ENCODE results near the gene COPS7B.

COPS7B gene

GRCh38 chr2:231795525-231796327, 9.5 kb downstream of the COPS7B start:
- no peak for TF ChIP-seq JUND (IDR thresholded peaks at IDR 0.05; ENCODE audit: low read depth)
- DNase-seq (ENCODE audit: low read depth in 1 of 2, low spot score in 1 of 2) = peak; percentile 45 to 95
- in situ Hi-C loops (cut with HindIII; ENCODE audit: low pct_unique_long_range_greater_than_20kb, low sequenced_read_pairs) = no loop called here

- DNase-seq (ENCODE audit: low read depth in 1 of 2, low spot score in 1 of 2) = peak in 1 of 2 experiments; percentile 40
- no peak for TF ChIP-seq JUND (IDR thresholded peaks at IDR 0.05; ENCODE audit: low read depth)
- in situ Hi-C loops (cut with HindIII; ENCODE audit: low pct_unique_long_range_greater_than_20kb, low sequenced_read_pairs) = no loop called here
Observed at GRCh38 chr2:231800493-231801091, 14.3 kb downstream of the COPS7B start.

- in situ Hi-C loops (cut with HindIII; ENCODE audit: low pct_unique_long_range_greater_than_20kb, low sequenced_read_pairs) = no loop called here
- DNase-seq (ENCODE audit: low read depth in 1 of 2, low spot score in 1 of 2) = no peak
- TF ChIP-seq JUND (IDR thresholded peaks at IDR 0.05; ENCODE audit: low read depth) = no peak
Observed at GRCh38 chr2:231803501-231804138, 17.4 kb downstream of the COPS7B start.

- DNase-seq (ENCODE audit: low read depth in 1 of 2, low spot score in 1 of 2) = no peak
- in situ Hi-C loops (cut with HindIII; ENCODE audit: low pct_unique_long_range_greater_than_20kb, low sequenced_read_pairs) = no loop called here
- no peak for TF ChIP-seq JUND (IDR thresholded peaks at IDR 0.05; ENCODE audit: low read depth)
Observed at GRCh38 chr2:231807020-231807419, 20.8 kb downstream of the COPS7B start.

GRCh38 chr2:231810905-231811304, 24.7 kb downstream of the COPS7B start:
- in situ Hi-C loops (cut with HindIII; ENCODE audit: low pct_unique_long_range_greater_than_20kb, low sequenced_read_pairs) = no loop called here
- DNase-seq (ENCODE audit: low read depth in 1 of 2, low spot score in 1 of 2) = no peak
- TF ChIP-seq JUND (IDR thresholded peaks at IDR 0.05; ENCODE audit: low read depth) = no peak

- no peak for TF ChIP-seq JUND (IDR thresholded peaks at IDR 0.05; ENCODE audit: low read depth)
- no peak for DNase-seq (ENCODE audit: low read depth in 1 of 2, low spot score in 1 of 2)
- in situ Hi-C loops (cut with HindIII; ENCODE audit: low pct_unique_long_range_greater_than_20kb, low sequenced_read_pairs) = no loop called here
Observed at GRCh38 chr2:231816327-231817026, 30.2 kb downstream of the COPS7B start.

GRCh38 chr2:231819447-231820042, 33.3 kb downstream of the COPS7B start:
- no peak for DNase-seq (ENCODE audit: low read depth in 1 of 2, low spot score in 1 of 2)
- in situ Hi-C loops (cut with HindIII; ENCODE audit: low pct_unique_long_range_greater_than_20kb, low sequenced_read_pairs) = no loop called here
- TF ChIP-seq JUND (IDR thresholded peaks at IDR 0.05; ENCODE audit: low read depth) = no peak

GRCh38 chr2:231820786-231821303, 34.6 kb downstream of the COPS7B start:
- in situ Hi-C loops (cut with HindIII; ENCODE audit: low pct_unique_long_range_greater_than_20kb, low sequenced_read_pairs) = no loop called here
- no peak for DNase-seq (ENCODE audit: low read depth in 1 of 2, low spot score in 1 of 2)
- TF ChIP-seq JUND (IDR thresholded peaks at IDR 0.05; ENCODE audit: low read depth) = no peak

- no peak for DNase-seq (ENCODE audit: low read depth in 1 of 2, low spot score in 1 of 2)
- in situ Hi-C loops (cut with HindIII; ENCODE audit: low pct_unique_long_range_greater_than_20kb, low sequenced_read_pairs) = no loop called here
- no peak for TF ChIP-seq JUND (IDR thresholded peaks at IDR 0.05; ENCODE audit: low read depth)
Observed at GRCh38 chr2:231821908-231822307, 35.7 kb downstream of the COPS7B start.

- no peak for TF ChIP-seq JUND (IDR thresholded peaks at IDR 0.05; ENCODE audit: low read depth)
- in situ Hi-C loops (cut with HindIII; ENCODE audit: low pct_unique_long_range_greater_than_20kb, low sequenced_read_pairs) = no loop called here
- no peak for DNase-seq (ENCODE audit: low read depth in 1 of 2, low spot score in 1 of 2)
Observed at GRCh38 chr2:231853105-231853504, 66.9 kb downstream of the COPS7B start.

GRCh38 chr2:231854616-231855125, 68.4 kb downstream of the COPS7B start:
- TF ChIP-seq JUND (IDR thresholded peaks at IDR 0.05; ENCODE audit: low read depth) = no peak
- DNase-seq (ENCODE audit: low read depth in 1 of 2, low spot score in 1 of 2) = no peak
- in situ Hi-C loops (cut with HindIII; ENCODE audit: low pct_unique_long_range_greater_than_20kb, low sequenced_read_pairs) = no loop called here

- no peak for TF ChIP-seq JUND (IDR thresholded peaks at IDR 0.05; ENCODE audit: low read depth)
- DNase-seq (ENCODE audit: low read depth in 1 of 2, low spot score in 1 of 2) = no peak
- in situ Hi-C loops (cut with HindIII; ENCODE audit: low pct_unique_long_range_greater_than_20kb, low sequenced_read_pairs) = no loop called here
Observed at GRCh38 chr2:231856959-231857358, 70.7 kb downstream of the COPS7B start.

All from T47D (cell line).